ENCODE results near the gene KIF4B.

The KIF4B gene

GRCh38 chr5:155066886-155067595 is 53.5 kb downstream of the KIF4B start:
- no peak for DNase-seq

All from RPMI8226 (cell line).